Left renal pelvis (tissue), 4 donors: Measurements from ENCODE around the gene ATOH8. TPM values are rescaled to one million over a fixed set of nuclear protein-coding genes. Genes with fewer than 3 reads are reported as not detected.

Source experiments
- DNase-seq, 4 donors: peaks; one replicate each; pipeline ENCODE4 v3.0.0-alpha.2; 2013; ENCODE audit warnings: low read depth in 4 of 4, low spot score in 3 of 4
- polyA plus RNA-seq, 4 donors: library from polyadenylated mRNA; unstranded; fragments of 120-200 nt; gene quantifications; one replicate each; pipeline ENCODE4 v1.2.1, GENCODE V29; 2013; ENCODE audit not compliant: insufficient read length in 4 of 4

Gene ATOH8
- polyA plus RNA-seq, 4 donors, result 13.6 to 15.6 (median 14.5) TPM

GRCh38 chr2:85718009-85718391 is 35.8 kb upstream of the ATOH8 start:
- DNase-seq, result no peak

DNA sequence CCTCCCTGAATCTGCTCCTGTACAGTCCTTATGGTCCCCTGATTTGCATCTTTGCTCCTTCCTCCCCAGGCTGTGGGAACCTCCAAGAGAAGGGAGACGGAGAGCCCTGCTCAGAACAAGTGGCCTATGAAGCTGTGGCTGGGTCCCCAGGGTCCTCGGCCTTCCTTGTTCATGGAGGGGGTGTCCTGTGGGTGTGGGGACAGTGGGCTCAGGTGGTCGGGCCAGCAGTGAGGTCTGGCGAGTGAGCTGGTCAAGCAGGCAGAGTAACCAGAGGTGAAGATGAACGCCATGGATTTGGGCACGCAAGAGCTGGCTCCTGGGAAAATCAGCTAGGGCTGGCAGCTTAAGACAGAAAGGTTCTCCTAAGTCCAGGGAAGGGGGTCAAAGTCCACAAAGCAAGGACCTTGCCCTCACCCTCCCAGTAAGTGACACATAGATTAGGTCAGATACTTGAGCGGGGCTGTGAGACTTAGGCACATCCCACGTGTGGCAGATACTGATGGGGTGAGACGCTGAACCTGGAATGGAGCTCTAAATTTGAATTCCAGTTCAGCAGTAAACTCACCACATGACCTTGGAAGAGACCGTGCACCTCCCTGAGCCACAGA is 34.8 kb upstream of the ATOH8 start:
- no peak for DNase-seq

DNA sequence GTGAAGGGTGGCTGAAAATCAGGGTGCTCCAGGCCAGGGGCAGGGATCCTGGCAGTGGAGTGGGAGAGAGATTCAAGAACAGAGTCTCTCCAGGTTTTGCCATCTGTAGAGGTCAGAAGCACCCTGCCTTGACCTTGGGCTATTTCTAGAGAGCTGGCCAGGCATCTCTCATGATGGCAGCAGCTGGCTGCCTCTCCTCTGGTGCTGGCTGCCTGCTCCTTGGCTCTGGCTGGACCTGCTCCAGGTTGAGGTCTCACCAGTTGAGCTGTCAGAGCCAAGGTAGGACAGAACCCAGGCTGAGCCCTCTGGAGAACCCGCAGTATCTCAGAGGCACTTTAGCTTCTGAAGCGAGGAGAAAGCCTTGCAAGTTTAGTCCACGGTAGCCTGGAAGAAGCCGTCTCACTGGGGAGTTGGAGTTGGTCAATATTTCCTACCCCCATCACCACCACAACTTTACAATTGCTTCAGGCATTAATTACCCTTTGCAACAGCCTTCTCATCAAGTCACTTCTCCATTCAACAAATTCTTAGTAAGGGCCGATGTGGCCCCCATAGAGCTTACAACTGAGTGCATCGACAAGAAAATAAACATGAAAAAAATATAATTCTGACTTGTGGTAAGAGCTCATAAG is 34.1 kb upstream of the ATOH8 start:
- DNase-seq, result no peak

- DNase-seq, result no peak
Measured at GRCh38 chr2:85720533-85720932, 33.3 kb upstream of the ATOH8 start.

GRCh38 chr2:85721641-85722040 is 32.1 kb upstream of the ATOH8 start:
- DNase-seq, result no peak

DNA sequence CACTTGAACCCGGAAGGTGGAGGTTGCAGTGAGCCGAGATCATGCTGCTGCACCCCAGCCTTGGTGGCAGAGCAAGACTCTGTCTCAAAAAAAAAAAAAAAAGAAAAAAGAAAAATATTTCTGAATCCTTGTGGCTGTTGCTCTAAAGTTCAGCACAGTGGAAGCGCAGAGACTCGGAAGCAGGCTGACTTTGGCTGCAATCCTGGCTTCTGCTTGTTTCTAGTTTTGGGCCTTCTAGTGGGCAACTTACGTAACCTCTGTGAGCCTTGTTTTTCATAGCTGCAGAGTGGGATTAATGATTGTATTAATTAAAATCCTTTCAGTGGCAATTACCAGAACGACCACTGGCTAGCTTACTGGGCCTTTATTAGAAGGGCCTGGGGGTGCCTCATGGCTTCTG is 31.3 kb upstream of the ATOH8 start:
- DNase-seq, result no peak

DNA sequence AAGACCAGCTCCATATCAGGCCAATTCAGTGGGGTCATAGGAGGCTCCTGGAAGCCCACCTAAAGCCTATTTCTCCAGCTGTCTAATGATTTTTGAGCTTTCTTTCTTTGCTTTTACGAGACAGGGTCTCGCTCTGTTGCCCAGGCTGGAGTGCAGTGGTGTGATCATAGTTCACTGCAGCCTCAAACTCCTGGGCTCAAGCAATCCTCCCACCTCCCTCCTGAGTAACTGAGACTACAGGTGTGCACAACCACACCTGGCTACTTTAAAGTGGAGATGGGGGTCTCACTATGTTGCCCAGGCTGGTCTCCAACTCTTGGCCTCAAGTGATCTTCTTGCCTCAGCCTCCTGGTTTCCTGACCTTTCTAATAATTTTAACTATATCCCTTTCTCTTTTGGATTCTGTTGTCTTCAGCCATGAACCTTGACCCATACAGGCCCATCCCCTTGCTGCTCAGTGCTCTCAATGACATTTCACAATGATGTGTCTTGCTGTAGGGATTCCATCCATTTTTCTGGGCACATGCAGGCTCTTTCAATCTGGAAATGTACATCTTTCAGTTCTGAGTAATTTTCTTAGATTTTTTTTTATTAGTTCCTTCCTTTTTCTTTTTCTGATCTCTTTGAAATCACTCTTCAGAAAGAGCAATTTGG is 30.0 kb upstream of the ATOH8 start:
- DNase-seq, result no peak

DNA sequence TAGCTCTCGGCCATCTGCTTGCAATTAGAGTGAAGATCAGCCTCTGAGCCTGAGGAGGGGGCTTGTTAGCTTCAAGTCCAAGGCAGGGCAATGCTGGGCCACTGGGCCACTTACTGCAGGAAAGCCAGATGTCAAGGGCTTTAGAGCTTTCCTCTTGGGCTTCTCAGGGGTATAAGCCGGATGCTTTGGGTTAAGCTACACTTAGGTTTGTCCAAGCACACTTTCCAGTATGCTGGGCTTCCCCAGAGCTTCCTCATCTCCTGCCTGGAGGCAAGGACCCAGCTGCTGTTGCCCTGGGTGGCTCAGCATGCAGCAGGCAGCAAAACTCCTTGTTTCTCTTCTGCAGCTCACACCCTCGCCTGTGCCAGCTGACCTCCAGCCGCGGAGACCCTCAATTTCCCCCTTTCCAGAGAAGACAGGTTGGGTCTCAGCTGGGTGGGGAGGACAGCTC is 29.0 kb upstream of the ATOH8 start:
- DNase-seq, result no peak

DNA sequence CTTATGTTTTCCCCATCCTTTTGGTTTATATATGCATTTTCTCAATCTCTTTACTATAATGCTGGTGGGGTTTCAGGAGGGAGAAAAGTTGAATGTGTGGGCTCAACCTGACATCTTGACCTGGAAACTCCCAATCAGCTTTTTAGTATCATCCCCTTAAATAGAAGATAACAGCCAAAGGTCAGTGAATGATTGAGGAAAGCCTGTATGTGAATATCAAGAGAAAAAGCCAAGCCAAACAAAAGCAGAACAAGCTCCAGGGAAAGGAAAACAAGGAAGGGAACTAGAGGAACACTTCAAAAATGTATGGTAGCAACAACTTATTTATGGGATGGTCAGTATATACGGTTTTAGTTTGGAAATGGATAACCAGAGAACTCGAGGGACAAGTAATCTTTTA is 28.3 kb upstream of the ATOH8 start:
- no peak for DNase-seq

GRCh38 chr2:85727798-85728197 is 26.0 kb upstream of the ATOH8 start:
- DNase-seq, result no peak

DNA sequence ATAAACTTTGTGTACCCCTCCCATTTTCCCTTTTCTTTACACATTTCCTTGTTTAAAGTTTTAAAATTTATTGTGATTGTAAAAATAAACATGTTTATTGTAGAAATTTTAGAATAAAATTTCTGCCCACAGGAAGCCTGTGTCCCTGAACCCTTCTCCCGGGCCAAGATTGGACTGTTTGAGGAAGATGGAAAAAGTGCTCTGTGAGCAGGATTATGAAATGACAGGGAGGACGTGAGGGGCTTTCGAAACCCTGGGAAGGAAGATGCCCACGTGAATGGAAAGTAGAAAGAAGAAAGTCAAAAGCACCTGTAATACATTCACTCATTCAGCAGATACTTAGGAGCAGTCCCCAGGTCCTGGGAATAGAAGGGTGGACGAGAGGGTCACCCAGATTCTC is 25.4 kb upstream of the ATOH8 start:
- DNase-seq, result no peak

DNA sequence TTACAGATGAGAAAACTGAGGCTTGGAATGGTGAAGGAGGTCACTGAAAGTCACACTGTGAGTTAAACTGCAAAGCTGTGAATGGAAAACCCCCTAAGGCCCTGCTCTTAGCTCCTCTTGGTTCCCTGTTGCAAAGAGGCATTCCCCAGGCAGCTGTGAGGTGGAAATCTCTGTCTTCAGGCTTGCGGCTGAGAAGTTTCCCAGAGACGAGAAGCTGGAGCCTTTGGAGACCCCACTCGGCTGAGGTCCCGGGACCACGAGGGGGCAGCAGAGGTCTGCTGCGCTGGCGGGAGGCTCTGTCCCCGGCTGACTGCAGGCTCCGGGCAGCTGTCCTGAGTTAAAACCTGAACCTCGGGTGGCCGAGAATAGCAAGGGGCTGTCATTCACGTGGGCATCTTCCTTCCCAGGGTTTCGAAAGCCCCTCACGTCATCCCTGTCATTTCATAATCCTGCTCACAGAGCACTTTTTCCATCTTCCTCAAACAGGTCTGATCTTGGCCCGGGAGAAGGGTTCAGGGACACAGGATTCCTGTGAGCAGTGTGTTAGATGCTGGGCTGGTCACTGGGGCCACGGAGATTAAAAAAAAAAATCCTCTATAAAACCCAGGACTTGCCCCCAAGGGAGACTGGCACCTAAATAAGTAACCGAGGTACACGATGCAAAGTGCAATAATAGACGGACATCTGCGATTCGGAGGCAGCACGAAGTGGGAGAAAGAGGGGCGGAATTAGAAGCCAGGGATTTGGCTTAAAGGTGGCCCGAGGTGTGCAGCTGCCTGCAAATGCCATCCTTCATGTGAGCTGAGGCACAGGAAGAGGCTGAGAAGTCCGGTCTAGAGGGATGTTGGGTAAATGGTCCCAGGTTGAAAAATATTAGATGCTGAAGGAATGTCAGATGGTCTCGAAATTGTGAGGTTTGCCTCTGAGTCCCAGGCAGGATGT is 24.6 kb upstream of the ATOH8 start:
- peak in 1 of 4 donors; percentile 64 for DNase-seq

DNA sequence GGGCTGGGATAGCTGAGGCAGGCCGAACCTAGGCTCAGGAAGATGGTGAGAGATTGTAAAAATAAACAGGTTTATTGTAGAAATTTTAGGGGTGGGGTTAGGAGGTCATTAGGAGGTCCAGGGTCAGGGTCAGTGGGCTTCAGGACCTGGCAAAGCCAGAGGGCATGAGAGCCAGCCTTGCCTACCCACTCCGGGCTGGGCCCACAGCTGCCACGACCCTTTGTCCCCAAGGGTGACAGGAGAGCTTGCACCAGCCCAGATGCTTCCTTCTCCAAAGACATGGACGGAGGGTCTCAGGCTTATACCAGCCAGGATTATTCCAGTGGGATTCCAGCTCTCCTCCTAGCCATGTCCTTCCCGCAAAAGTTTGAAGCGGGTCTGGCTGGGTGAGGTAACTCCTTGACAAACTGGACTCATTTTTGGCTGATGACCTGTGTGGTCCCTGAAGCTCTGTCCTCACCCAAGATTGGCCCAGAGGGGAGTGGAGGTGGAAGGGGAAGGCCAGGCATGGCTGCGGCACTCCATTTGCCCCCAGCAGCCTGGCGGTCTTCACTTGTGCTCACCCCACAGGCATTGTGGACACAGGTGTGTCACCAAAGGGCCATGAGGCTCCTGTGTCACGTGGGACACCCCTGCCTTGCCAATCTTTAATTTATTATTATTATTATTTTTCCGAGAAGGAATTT is 23.8 kb upstream of the ATOH8 start:
- no peak for DNase-seq

- no peak for DNase-seq
Measured at GRCh38 chr2:85730686-85731230, 23.0 kb upstream of the ATOH8 start.

DNA sequence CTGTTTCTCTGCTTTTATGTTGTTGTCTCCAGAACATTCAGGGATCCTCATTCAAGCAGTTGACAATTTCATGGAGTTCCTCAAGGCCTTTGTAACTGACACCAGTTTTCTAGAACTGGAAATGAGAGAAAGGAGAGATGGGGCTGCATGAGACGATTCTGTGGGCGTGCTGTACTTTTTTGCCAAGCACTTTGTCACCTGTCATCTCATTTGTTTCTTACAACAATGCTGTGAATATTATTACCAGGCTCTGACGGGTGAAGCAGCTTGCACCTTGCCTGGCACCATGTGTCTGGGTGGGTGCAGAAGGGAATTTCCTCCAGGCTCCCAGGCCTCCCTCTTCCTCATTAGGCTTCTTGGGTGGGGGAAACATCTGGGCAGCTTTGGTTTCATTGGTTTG is 22.2 kb upstream of the ATOH8 start:
- no peak for DNase-seq

GRCh38 chr2:85732467-85733120 is 21.2 kb upstream of the ATOH8 start:
- DNase-seq, result no peak

GRCh38 chr2:85733121-85733960 is 20.4 kb upstream of the ATOH8 start:
- DNase-seq, result no peak

DNA sequence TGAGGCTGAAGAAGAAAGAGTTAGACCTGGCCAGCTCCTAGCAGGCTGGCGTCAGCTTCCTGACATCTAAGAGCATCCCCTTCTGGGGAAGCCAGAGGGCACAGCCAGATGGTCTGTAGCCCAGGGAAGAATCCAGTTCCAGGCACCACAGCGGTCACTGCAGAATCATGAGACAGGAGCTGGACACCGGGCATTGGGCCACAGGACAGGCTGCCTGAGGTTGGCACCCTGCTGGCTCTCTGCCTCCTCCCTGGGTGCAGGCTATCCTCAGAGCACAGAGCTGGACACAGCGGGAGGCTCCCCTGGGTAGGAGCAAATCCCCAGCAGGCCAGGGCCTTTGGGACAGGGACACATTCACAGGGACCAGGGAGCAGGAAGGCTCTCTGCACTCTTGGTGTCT is 19.8 kb upstream of the ATOH8 start:
- no peak for DNase-seq
